Subcutaneous adipose tissue (tissue), 4 donors: Measurements from ENCODE around the gene HERPUD1. TPM values are rescaled to one million over a fixed set of nuclear protein-coding genes. Genes with fewer than 3 reads are reported as not detected.

Experiments
- CTCF ChIP-seq: fragments of 450-650 bp; IDR thresholded peaks from one replicate; pipeline ENCODE4 v1.5.1; 2016; ENCODE audit warnings: low read depth, mild to moderate bottlenecking, control low read depth, antibody characterized with exemption, moderate library complexity
- total RNA-seq, 4 donors: library from RNA; depleted of rRNA; stranded (reverse); fragments of >200 nt; gene quantifications; one replicate each; pipeline ENCODE4 v1.1.0, GENCODE V29; 2016

HERPUD1 gene
- total RNA-seq, 4 donors from 2014 or later, result 134 to 230 (median 170) TPM

DNA sequence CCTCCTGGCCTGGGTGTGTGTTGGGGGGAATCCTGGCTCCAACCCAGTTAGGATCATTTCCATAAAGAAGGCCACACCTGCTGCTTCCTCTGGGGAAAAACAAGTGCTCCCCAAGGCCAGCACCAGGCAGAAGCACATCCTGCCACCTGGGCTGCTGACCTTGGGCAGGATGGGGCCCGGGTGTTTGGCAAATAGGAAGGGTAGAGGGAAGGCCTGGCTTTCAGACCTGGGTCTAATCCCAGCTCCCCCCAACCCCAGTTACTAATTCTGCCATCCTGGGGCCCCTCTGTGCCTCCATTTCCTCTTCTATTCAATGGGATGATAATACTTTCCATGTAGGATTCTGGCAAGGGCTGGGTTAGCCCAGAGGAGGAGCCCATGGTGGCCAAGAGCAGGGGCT lies 54.4 kb downstream of the HERPUD1 start:
- no peak for TF ChIP-seq CTCF

DNA sequence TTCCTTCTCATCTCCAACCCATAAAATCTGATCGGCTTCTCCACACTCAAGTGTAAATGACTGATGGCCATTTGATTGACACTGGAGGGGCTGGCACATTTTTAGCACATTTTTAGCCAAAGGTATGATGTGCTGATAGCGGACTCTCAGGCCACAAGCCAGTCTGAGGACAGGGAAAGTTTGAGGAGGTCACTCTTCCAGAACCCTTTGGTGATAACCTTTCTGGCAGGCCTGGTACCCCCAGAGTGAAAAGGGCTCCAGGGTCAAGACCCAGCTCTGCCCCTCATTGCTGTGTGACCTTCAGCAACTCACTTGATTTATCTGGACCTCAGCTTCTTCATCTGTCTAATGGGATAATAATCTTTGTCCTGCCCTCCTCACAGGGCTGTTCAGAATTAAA lies 55.8 kb downstream of the HERPUD1 start:
- no peak for TF ChIP-seq CTCF

GRCh38 chr16:56988161-56988947 lies 56.4 kb downstream of the HERPUD1 start:
- no peak for TF ChIP-seq CTCF

GRCh38 chr16:56988948-56989945 lies 57.3 kb downstream of the HERPUD1 start, which contains the start of gene NLRC5:
NLRC5 (plus strand) TSS chr16:56989557; CDS start chr16:57020713, 31,156 bp downstream.
- no peak for TF ChIP-seq CTCF

DNA sequence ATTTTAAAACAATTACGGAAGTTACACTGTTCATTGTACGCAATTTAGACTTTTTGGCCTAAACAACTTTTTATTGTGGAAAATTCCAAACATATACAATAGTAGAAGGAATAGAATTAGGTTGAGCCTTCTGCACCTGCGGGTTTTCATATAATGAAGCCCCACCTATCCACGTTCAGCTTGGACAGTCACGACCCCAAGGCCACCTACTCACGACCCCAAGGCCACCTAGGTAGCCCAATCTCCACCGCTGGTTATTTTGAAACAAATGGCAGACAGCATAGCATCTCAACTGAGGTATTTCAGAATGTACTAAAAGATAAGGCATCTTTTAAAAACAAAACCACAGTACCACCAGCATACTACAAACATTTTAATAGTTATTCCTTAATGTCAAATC lies 58.0 kb downstream of the HERPUD1 start:
- TF ChIP-seq CTCF, result no peak

DNA sequence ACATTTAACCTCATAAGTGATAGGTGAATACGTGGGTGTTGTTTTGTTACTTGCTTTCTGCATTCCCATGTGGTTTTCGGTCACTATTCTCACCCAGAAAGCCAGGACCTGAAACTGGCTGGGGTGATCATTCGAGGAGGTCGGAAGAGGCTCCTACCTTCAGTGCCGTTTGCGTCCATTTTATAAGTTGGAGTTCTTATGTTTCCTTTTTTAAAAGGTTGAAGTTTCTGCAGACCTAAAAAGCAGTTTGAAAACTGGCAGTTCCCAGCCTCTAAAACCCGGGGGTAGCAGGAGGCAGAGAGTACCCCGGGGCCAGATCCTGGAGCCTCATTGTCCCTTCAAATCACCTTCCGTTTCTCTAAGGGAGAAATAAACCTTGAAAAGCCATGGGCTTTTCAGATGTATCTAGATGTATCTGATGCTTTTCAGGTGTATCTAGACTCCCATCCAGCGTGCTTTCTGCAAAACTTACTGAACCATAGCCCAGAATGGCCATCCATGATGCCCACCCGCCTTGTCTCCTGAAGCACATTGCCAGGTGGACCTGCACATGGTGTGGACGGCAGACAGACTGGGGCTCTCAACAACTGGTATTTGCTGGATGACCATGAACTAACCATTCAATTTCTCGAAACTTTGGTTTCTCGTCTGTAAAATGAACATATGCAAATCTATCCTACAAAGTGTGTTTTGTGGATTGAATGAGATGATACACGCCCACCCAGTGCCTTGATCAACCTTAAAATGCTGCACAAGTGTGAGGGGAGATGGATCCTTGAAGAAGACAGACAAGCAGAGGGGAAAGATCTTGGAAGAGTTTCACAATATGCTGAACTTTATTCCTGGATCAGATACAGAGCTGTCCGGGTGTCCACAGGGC lies 58.7 kb downstream of the HERPUD1 start:
- no peak for TF ChIP-seq CTCF
